Nephron (organoid): ENCODE measurements around the gene EMX2.
A peak's percentile ranks its signal among the peaks of the same experiment; 100 is the strongest.

ENCODE experiments used
- H3K27ac Mint-ChIP-seq, 3 experiments: 2 replicates each; pipeline ENCODE4 v1.8.0; 2020; ENCODE audit warnings: mixed read lengths in 3 of 3, mild to moderate bottlenecking in 2 of 3, moderate library complexity in 1 of 3
- H3K27me3 Mint-ChIP-seq: 2 replicates; pipeline ENCODE4 v1.8.0; 2021; ENCODE audit warnings: low read depth, mild to moderate bottlenecking, moderate library complexity, mixed read lengths
- H3K36me3 Mint-ChIP-seq: 2 replicates; pipeline ENCODE4 v1.8.0; 2020; ENCODE audit warnings: low read depth, mixed read lengths
- H3K4me1 Mint-ChIP-seq: 2 replicates; pipeline ENCODE4 v1.8.0; 2020; ENCODE audit warnings: mixed read lengths
- H3K4me3 Mint-ChIP-seq, 3 experiments: 2 replicates each; pipeline ENCODE4 v1.8.0; 2020; ENCODE audit warnings: mild to moderate bottlenecking in 3 of 3, mixed read lengths in 3 of 3, moderate library complexity in 2 of 3
- H3K9me3 Mint-ChIP-seq: 2 replicates; pipeline ENCODE4 v1.8.0; 2020; ENCODE audit warnings: mixed read lengths
- TF ChIP-seq, protein P1 (sequence below), 3 experiments: fragments of 200-600 bp; sonication (generic); IDR thresholded peaks; one replicate each; pipeline ENCODE4 v1.5.0; 2021; ENCODE audit warnings: antibody characterized with exemption in 3 of 3; ENCODE audit not compliant: unreplicated experiment in 3 of 3

The EMX2 gene

DNA sequence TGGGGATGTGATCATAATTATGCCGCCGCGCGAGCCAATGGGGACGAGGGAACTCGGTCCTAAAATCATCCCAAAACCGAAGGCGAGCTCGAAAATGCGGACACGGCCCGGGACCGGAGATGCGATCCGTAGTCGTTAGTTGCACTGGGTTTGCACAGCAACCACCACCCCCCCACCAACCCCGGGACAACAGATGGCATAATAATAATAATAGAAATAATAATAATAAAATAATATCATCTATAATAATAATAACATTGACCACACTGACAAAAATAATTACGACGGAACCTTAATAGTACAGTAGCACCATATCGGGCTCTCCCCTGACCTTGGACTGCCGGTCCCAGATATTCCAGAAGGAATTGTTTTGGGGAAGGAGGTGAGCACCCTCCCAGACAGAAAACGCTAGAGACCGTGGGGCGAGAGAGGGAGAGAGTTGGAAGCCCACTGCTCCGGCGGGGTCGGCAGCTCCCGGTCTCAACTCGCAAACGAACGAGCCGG lies 1.1 kb upstream of the EMX2 start:
- TF ChIP-seq, protein P1, sequence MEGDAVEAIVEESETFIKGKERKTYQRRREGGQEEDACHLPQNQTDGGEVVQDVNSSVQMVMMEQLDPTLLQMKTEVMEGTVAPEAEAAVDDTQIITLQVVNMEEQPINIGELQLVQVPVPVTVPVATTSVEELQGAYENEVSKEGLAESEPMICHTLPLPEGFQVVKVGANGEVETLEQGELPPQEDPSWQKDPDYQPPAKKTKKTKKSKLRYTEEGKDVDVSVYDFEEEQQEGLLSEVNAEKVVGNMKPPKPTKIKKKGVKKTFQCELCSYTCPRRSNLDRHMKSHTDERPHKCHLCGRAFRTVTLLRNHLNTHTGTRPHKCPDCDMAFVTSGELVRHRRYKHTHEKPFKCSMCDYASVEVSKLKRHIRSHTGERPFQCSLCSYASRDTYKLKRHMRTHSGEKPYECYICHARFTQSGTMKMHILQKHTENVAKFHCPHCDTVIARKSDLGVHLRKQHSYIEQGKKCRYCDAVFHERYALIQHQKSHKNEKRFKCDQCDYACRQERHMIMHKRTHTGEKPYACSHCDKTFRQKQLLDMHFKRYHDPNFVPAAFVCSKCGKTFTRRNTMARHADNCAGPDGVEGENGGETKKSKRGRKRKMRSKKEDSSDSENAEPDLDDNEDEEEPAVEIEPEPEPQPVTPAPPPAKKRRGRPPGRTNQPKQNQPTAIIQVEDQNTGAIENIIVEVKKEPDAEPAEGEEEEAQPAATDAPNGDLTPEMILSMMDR (IDR thresholded peaks at IDR 0.05; ENCODE audit: unreplicated experiment in 3 of 3) = no peak
- Mint-ChIP-seq H3K27me3 (peaks cover 98% of the 10 kb centered on the region), H3K27ac (peak overlapping the region; percentile 99), H3K4me1 (peaks cover 37% of the 10 kb centered on the region), H3K4me3 (peak overlapping the region; percentile 86 to 99 (median 94)), H3K36me3 (peaks cover 17% of the 10 kb centered on the region), H3K9me3 (no peaks in the 10 kb centered on the region)

DNA sequence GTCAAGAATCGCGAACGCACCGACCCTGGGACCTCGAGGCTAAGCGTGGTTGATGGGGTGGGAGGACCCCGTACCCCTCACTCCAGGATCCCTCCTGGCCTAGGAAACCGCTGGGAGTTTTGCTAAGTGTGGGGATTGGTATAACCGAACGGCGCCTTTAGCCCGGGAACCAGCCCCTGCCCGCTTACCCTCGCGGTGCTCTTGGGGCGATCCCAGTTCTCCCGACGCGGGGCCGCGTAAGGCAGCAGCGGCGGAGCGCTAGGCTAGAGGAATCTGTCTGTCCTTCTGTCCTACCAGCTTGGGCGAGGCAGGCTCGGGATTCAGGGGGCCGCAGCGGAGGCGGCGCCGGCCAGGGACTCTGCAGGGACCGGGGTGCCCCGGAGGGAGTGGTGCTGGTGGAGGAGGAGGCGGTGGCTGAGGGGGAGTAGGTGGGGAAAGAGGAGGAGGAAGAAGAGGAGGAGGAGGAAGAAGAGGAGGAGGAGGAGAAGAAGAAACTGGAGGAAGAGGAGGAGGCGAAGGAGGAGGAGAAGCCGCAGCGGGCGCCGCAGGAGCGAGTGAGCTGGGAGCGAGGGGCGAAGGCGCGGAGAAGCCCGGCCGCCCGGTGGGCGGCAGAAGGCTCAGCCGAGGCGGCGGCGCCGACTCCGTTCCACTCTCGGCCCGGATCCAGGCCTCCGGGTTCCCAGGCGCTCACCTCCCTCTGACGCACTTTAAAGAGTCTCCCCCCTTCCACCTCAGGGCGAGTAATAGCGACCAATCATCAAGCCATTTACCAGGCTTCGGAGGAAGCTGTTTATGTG lies 439 bp upstream of the EMX2 start:
- peaks cover 98% of the 10 kb centered on the region for H3K27me3 Mint-ChIP-seq
- peak overlapping the region; percentile 99 for H3K27ac Mint-ChIP-seq
- no peaks in the 10 kb centered on the region for H3K9me3 Mint-ChIP-seq
- peaks cover 17% of the 10 kb centered on the region for H3K36me3 Mint-ChIP-seq
- TF ChIP-seq, protein P1 (IDR thresholded peaks at IDR 0.05; ENCODE audit: unreplicated experiment in 3 of 3) = no peak
- H3K4me3 Mint-ChIP-seq = peak overlapping the region; percentile 86 to 99 (median 94)
- H3K4me1 Mint-ChIP-seq = peaks cover 34% of the 10 kb centered on the region

GRCh38 chr10:117543225-117544003 lies 868 bp downstream of the EMX2 start:
- peak overlapping the region; percentile 86 to 99 (median 94) for H3K4me3 Mint-ChIP-seq
- peaks cover 98% of the 10 kb centered on the region for H3K27me3 Mint-ChIP-seq
- TF ChIP-seq, protein P1 (IDR thresholded peaks at IDR 0.05; ENCODE audit: unreplicated experiment in 3 of 3) = peak in 1 of 3 experiments; percentile 14
- peaks cover 30% of the 10 kb centered on the region for H3K36me3 Mint-ChIP-seq
- H3K27ac Mint-ChIP-seq = peak overlapping the region; percentile 99
- peaks cover 5% of the 10 kb centered on the region for H3K9me3 Mint-ChIP-seq
- peaks cover 42% of the 10 kb centered on the region for H3K4me1 Mint-ChIP-seq

DNA sequence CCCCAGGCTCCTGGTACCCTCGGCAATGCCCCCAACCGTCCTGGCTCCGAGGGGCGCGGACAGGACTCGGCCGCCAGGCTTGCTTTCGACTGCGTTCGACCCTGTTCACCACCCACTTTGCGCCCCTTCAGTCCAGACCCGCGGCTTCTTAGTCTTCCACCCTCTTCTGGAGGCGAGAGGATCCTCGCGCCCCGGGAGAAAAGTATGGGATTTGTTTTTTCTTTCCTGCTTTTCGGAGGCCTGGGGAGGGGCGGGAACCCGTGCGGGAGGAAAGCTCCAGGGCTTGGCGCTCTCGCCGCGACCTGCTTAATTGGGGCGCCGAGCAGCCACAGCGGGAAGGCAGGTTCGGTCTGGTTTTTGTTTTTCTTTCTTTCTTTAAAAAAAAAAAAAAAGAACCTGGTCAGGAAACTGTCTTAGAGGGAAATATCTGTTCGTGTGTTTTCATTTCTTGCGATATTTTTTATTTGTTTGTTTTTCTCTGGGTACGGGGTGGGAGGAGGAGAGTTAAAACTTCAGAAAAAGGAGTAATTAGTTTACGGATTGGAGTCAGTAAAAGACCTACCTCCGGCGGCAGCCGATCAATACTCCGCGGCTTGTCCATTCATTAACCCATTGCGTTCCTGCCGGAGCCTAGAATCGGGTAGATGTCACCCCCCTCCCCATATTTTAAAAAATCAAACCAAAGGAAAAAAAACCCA lies 1.6 kb downstream of the EMX2 start:
- Mint-ChIP-seq H3K9me3 (peaks cover 5% of the 10 kb centered on the region), H3K27me3 (peaks cover 98% of the 10 kb centered on the region), H3K36me3 (peaks cover 35% of the 10 kb centered on the region), H3K4me1 (peaks cover 38% of the 10 kb centered on the region), H3K27ac (peak overlapping the region; percentile 95 to 99 (median 99)), H3K4me3 (peak overlapping the region; percentile 86 to 99 (median 94))
- TF ChIP-seq, protein P1 (IDR thresholded peaks at IDR 0.05; ENCODE audit: unreplicated experiment in 3 of 3) = no peak

GRCh38 chr10:117544711-117545140 lies 2.2 kb downstream of the EMX2 start:
- Mint-ChIP-seq H3K4me3 (peak overlapping the region; percentile 86 to 99 (median 94)), H3K36me3 (peaks cover 41% of the 10 kb centered on the region), H3K27me3 (peaks cover 98% of the 10 kb centered on the region), H3K4me1 (peaks cover 38% of the 10 kb centered on the region), H3K27ac (peak overlapping the region; percentile 95 to 99 (median 99)), H3K9me3 (peaks cover 5% of the 10 kb centered on the region)
- TF ChIP-seq, protein P1 (IDR thresholded peaks at IDR 0.05; ENCODE audit: unreplicated experiment in 3 of 3) = no peak
